GM21619 (cell line): Measurements from ENCODE around the gene MRAP.

Experiments used
- ATAC-seq: cut with Tn5 transposase; IDR thresholded peaks from one replicate; pipeline ENCODE4 v1.9.1; 2021; ENCODE audit not compliant: unreplicated experiment

The MRAP gene

GRCh38 chr21:32347977-32348376 lies 49.3 kb downstream of the MRAP start:
- ATAC-seq: no peak

GRCh38 chr21:32348604-32349332 lies 50.1 kb downstream of the MRAP start:
- ATAC-seq: no peak

DNA sequence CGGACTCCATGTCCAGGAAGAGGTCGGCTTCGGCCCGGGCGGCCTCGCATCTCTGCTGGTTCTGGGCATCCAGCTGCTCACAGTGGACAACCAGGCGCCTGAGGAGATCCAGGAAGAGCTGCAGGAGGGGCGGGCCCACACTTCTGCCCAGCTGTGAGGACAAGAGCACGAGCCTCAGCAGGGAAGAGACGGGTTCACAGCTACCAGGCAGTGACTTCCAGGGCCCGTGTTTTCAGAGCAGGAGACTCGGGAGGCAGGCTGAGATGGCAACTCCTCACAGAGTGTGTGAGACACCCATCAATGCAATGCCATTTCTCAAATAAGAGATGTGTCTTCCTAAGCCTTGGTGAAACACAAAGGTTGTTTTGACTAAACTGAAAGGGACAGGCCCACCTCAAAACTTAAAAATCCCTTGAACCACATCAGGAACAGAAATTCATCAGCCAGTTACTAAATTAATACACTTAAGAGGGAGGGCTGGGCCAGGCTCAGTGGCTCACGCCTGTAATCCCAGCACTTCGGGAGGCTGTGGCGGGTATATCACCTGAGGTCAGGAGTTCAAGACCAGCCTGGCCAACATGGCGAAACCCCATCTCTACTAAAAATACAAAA lies 50.8 kb downstream of the MRAP start:
- ATAC-seq: no peak

GRCh38 chr21:32350211-32350980 lies 51.7 kb downstream of the MRAP start:
- ATAC-seq: no peak

DNA sequence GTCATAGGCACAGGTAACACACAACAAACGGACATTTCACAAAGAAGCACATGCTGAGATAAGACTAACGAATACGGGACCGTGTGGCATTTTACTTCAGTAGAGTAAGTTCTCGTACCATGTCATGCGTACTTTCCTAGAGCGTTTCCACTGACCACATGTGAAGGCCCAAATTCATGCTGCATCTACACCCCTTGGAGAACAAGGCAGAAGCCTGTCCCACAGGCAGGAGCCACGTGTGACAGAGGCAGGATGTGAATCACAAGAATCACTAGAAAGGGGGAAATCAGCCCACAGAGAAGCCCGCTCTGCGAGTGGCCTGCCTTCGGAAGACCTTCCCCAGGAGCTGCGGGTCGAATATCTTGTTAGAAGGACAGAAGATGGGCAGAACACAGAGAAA lies 52.3 kb downstream of the MRAP start:
- no peak for ATAC-seq

DNA sequence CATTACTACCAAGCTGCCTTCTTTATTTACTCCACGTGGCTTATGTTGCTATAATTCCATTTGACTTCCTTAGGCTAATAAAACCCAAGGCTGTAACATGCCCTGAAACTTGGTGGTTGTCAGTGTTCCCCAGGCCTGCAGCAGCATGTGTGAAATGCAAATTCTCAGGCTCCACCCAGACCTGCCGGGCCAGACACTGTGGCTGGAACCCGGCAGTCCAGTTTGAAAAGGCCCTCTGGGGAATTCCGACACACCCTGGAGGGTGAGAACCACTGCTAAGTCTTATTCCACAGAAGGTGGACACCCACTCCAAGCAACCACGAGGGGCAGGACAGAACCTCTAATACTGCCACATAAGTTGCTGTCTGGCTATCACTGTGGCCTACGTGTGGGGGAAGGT lies 52.8 kb downstream of the MRAP start:
- no peak for ATAC-seq

DNA sequence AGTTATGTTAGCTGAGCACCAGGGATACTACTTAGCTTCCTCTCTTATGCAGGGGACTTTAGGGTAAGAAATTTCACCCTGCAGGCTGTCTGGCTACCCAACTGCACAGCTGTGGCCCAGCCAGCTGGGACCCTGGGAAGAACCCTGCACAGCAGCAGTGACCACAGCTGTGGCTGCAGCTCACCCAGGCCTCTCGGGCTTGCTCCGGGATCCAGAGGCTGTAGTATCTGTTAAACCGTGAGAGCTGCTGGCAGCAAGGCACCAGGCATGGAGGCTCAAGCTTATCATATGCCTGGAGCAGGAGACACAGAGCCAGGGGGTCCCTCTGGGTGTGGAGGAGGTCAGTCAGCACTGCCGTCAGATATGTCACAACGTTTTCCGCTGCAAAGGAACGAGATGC lies 53.9 kb downstream of the MRAP start:
- ATAC-seq: no peak

DNA sequence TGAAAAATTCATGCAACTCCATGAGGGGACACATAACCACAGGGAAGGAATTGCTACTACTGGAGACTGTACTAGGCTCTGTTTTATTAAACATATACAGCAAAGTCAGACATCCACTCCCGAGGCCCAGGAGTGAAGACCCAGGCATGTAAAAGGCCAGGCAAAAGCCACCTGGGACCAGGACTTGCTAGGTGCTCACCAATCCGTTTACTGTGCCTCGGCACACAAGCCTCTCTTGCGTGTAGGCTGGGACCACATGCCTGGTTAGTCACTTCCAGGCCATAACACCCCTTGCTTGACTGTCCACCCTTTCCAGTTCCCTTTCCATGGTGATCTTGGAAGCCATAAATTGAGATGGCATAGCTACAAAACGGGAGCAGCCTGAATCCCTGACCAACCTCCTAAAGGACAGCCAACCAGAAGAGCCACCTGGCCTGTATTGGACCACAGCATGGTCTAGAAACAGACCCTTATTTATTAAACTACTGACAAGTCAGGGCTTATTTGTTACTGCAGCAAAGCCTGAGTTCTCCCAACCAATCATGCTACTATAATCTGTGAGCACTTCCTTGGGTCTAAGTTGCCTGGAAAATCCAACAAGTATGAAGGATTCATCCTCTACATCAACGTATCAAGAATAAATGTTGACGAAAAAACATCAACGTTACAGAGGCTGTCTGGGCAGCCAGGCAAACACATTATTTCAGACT lies 54.5 kb downstream of the MRAP start:
- no peak for ATAC-seq

- no peak for ATAC-seq
These were observed 58.3 kb downstream of the MRAP start for GRCh38 chr21:32356874-32357395.

- no peak for ATAC-seq
These were observed 61.1 kb downstream of the MRAP start for GRCh38 chr21:32359719-32360260.

DNA sequence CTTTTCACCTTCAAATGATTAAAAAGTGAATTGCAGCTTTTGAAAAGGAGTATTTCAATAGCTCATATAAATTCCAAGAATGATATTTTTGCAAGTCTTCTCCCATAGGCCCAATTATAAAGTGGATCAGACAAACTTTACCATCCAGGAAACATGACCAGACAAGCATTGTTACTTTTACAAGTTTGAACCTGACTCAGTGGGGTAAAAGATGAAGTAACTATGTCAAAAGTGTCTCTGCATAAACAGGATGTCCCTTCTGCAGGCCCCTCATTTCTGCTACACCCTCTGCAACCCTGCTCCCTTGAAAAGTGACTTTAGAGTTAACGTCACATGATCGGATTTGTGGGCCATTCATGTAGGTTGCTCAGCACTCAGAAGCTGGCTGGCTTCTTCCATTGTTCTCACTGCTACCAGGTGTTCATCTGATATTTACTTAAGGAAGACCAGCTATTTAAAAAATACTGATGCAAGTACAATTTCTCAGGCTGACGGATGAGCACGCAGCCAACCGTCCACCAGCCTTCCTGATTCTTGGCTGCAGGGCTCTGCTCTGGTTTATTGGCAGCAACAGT lies 61.8 kb downstream of the MRAP start:
- no peak for ATAC-seq
